ENCODE measurements around the gene SPACA6.
A peak's percentile ranks its signal among the peaks of the same experiment; 100 is the strongest.
"Not testable (repeated sequence)": the region's sequence is repeated elsewhere in the genome, so short reads cannot be mapped to it uniquely, and the experiment has no call there.

- not testable (repeated sequence) for TF ChIP-seq EZH2 (IDR thresholded peaks at IDR 0.05; ENCODE audit: low read length, missing control alignments)
- TF ChIP-seq CTCF (conservative IDR thresholded peaks at IDR 0.05 in 1 of 2, IDR thresholded peaks at IDR 0.05 in 1 of 2; ENCODE audit: low read depth in 1 of 2, low read length in 2 of 2), result peak in 1 of 2 donors; percentile 39
Measured at GRCh38 chr19:51675911-51676565, 17.1 kb upstream of the SPACA6 start.

Measured in fibroblast of lung (primary cell).